Measurements from ENCODE around the gene CASK.

- TF ChIP-seq POLR2A (IDR thresholded peaks at IDR 0.05): no peak
- no peak for TF ChIP-seq CTCF (IDR thresholded peaks at IDR 0.05)
Measured at GRCh38 chrX:41875142-41875541, 48.2 kb downstream of the CASK start.

All from stomach (tissue), 4 donors.